GM19468 (cell line): ENCODE results near the gene SSR1.
A peak's percentile ranks its signal among the peaks of the same experiment; 100 is the strongest.
"Not testable (repeated sequence)": the region's sequence is repeated elsewhere in the genome, so short reads cannot be mapped to it uniquely, and the experiment has no call there.

ENCODE experiments used
- ATAC-seq: cut with Tn5 transposase; IDR thresholded peaks from one replicate; pipeline ENCODE4 v1.9.1; 2021; ENCODE audit warnings: mild to moderate bottlenecking, moderate library complexity, moderate number of reproducible peaks; ENCODE audit not compliant: unreplicated experiment; ENCODE audit errors: extremely low read depth

Gene SSR1

GRCh38 chr6:7312616-7313504 is at the start of gene SSR1:
Gene SSR1 (minus strand): TSS chr6:7313199. CDS start chr6:7313120, 79 bp downstream.
- ATAC-seq, result peak; percentile 95

- not testable (repeated sequence) for ATAC-seq
Measured at GRCh38 chr6:7351916-7352315, 38.9 kb upstream of the SSR1 start.

- ATAC-seq, result not testable (repeated sequence)
Measured at GRCh38 chr6:7350591-7350990, 37.6 kb upstream of the SSR1 start.

- ATAC-seq, result not testable (repeated sequence)
Measured at GRCh38 chr6:7347551-7347997, 34.6 kb upstream of the SSR1 start.

- ATAC-seq, result not testable (repeated sequence)
Measured at GRCh38 chr6:7344773-7345450, 31.9 kb upstream of the SSR1 start.

- no peak for ATAC-seq
Measured at GRCh38 chr6:7343546-7344475, 30.8 kb upstream of the SSR1 start.

- ATAC-seq, result no peak
Measured at GRCh38 chr6:7341989-7342742, 29.2 kb upstream of the SSR1 start.

- no peak for ATAC-seq
Measured at GRCh38 chr6:7341271-7341670, 28.3 kb upstream of the SSR1 start.

GRCh38 chr6:7339007-7339732 is 26.2 kb upstream of the SSR1 start:
- not testable (repeated sequence) for ATAC-seq

GRCh38 chr6:7338031-7338430 is 25.0 kb upstream of the SSR1 start:
- no peak for ATAC-seq

GRCh38 chr6:7335519-7335918 is 22.5 kb upstream of the SSR1 start:
- no peak for ATAC-seq

- ATAC-seq, result no peak
Measured at GRCh38 chr6:7334685-7335084, 21.7 kb upstream of the SSR1 start.

- ATAC-seq, result no peak
Measured at GRCh38 chr6:7332090-7332745, 19.2 kb upstream of the SSR1 start.

GRCh38 chr6:7331452-7331851 is 18.5 kb upstream of the SSR1 start:
- ATAC-seq, result no peak

- ATAC-seq, result no peak
Measured at GRCh38 chr6:7328243-7328642, 15.2 kb upstream of the SSR1 start.

- no peak for ATAC-seq
Measured at GRCh38 chr6:7325750-7326149, 12.8 kb upstream of the SSR1 start.

GRCh38 chr6:7324520-7324919 is 11.5 kb upstream of the SSR1 start:
- no peak for ATAC-seq

GRCh38 chr6:7323074-7323473 is 10.1 kb upstream of the SSR1 start:
- ATAC-seq, result no peak
